BJ (cell line): ENCODE measurements around the gene SLIT3. TPM values are rescaled to one million over a fixed set of nuclear protein-coding genes. Genes with fewer than 3 reads are reported as not detected.

Source experiments
- CTCF ChIA-PET: fragments of 350-600 bp; formaldehyde crosslinking; extraction: SDS; loops from one replicate; lab custom pipeline; 2021; ENCODE audit warnings: antibody characterized with exemption, inconsistent platforms; lab: Yijun Ruan, JAX
- POLR2A ChIA-PET: fragments of 300-600 bp; sonication (Branson Sonifier 250); formaldehyde crosslinking; extraction: SDS; loops from one replicate; lab custom pipeline; 2021; ENCODE audit warnings: antibody characterized with exemption; lab: Charles Lee
- DNase-seq: peaks from one replicate; pipeline ENCODE4 v3.0.0-alpha.2; 2011; ENCODE audit warnings: low read depth
- H3K27me3 ChIP-seq: 2 replicates; pipeline ENCODE4 v1.6.0; 2011; ENCODE audit warnings: low read length; ENCODE audit not compliant: control insufficient read depth, insufficient read depth
- H3K36me3 ChIP-seq: 2 replicates; pipeline ENCODE4 v1.5.1; 2011; ENCODE audit warnings: low read length; ENCODE audit not compliant: control insufficient read depth, insufficient read depth
- H3K4me3 ChIP-seq: 2 replicates; pipeline ENCODE4 v1.5.1; 2011; ENCODE audit warnings: low read depth, mild to moderate bottlenecking, control low read depth, low read length
- CTCF ChIP-seq: IDR thresholded peaks from 2 replicates; pipeline ENCODE4 v1.5.1; 2011; ENCODE audit warnings: low read depth, mild to moderate bottlenecking, control low read depth, inconsistent platforms, low read length, moderate library complexity; ENCODE audit not compliant: insufficient read depth
- polyA plus RNA-seq: library from polyadenylated mRNA; depleted of rRNA; stranded (reverse); fragments of >200 nt; gene quantifications from 2 replicates; pipeline ENCODE4 v1.2.3, GENCODE V29; 2011

The SLIT3 gene
- polyA plus RNA-seq, 1 experiment: 26.8 TPM

- H3K27me3 ChIP-seq: no peaks in the 10 kb centered on the region
- ChIA-PET POLR2A (no interaction called here), CTCF (no interaction called here)
- no peak overlapping the region for H3K4me3 ChIP-seq
- no peak for TF ChIP-seq CTCF
- no peaks in the 10 kb centered on the region for H3K36me3 ChIP-seq
- no peak for DNase-seq
Observed at GRCh38 chr5:168831383-168831782, 469.6 kb downstream of the SLIT3 start.

GRCh38 chr5:168830833-168831232, 470.1 kb downstream of the SLIT3 start:
- H3K27me3 ChIP-seq: no peaks in the 10 kb centered on the region
- no peak for DNase-seq
- POLR2A ChIA-PET: no interaction called here
- CTCF ChIA-PET: no interaction called here
- TF ChIP-seq CTCF: no peak
- no peak overlapping the region for H3K4me3 ChIP-seq
- H3K36me3 ChIP-seq: no peaks in the 10 kb centered on the region

- ChIA-PET POLR2A (no interaction called here), CTCF (no interaction called here)
- Histone ChIP-seq H3K36me3 (no peaks in the 10 kb centered on the region), H3K27me3 (no peaks in the 10 kb centered on the region), H3K4me3 (no peak overlapping the region)
- no peak for DNase-seq
- no peak for TF ChIP-seq CTCF
Observed at GRCh38 chr5:168829922-168830417, 471.0 kb downstream of the SLIT3 start.

- Histone ChIP-seq H3K4me3 (no peak overlapping the region), H3K27me3 (no peaks in the 10 kb centered on the region), H3K36me3 (no peaks in the 10 kb centered on the region)
- no peak for TF ChIP-seq CTCF
- CTCF ChIA-PET: interaction anchor here (1.6 kb wide), 1 partner anchor 8 kb away, joined by 4 read pairs; no protein-coding TSS in a partner anchor
- DNase-seq: no peak
- POLR2A ChIA-PET: no interaction called here
Observed at GRCh38 chr5:168829044-168829443, 471.9 kb downstream of the SLIT3 start.

- POLR2A ChIA-PET: no interaction called here
- CTCF ChIA-PET: interaction anchor here (1.6 kb wide), 1 partner anchor 9 kb away, joined by 4 read pairs; no protein-coding TSS in a partner anchor
Observed at GRCh38 chr5:168827636-168828035, 473.3 kb downstream of the SLIT3 start.

More at GRCh38 chr5:168827636-168828035, 473.3 kb downstream of the SLIT3 start:
- no peak for TF ChIP-seq CTCF
- Histone ChIP-seq H3K36me3 (no peaks in the 10 kb centered on the region), H3K4me3 (no peak overlapping the region), H3K27me3 (no peaks in the 10 kb centered on the region)
- no peak for DNase-seq
